Fibroblast of peridontal ligament (primary cell): Measurements from ENCODE around the gene MCRIP2.

Experiments used
- DNase-seq: peaks from one replicate; pipeline ENCODE4 v3.0.0-alpha.2; 2010; ENCODE audit errors: extremely low read depth

Gene MCRIP2

DNA sequence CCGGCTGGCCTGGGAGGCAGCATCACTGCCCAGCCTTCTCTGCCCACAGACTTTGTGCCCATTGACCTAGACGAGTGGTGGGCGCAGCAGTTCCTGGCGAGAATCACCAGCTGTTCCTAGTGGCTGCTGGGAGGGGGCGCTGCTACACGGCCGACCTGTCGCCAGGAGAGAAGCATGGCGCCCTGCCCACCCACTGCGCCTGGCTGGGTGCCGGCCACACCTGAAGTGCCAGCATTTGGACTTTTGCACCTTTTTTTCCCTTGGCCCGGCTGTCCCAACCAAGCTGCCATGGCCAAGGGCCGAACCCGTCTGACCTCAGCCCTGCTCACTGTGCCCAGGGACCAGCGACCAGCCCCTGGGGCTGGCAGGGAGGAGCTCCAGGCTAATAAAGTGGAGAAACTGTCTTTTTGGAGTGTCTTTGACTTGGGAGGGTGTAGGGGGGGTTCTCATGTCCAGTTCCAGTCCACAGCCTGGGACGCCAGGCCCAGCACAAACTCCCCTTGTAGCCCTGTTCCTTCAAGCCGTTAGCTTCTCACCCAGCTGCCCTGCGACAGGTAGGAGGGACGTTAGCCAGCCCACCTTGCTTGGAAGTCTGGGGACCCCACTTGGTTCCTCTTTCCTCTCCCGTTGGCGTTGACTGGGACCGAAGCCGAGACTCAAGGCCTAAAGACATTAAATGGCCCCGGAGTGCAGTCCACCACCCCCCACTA lies 6.6 kb downstream of the MCRIP2 start:
- no peak for DNase-seq

DNA sequence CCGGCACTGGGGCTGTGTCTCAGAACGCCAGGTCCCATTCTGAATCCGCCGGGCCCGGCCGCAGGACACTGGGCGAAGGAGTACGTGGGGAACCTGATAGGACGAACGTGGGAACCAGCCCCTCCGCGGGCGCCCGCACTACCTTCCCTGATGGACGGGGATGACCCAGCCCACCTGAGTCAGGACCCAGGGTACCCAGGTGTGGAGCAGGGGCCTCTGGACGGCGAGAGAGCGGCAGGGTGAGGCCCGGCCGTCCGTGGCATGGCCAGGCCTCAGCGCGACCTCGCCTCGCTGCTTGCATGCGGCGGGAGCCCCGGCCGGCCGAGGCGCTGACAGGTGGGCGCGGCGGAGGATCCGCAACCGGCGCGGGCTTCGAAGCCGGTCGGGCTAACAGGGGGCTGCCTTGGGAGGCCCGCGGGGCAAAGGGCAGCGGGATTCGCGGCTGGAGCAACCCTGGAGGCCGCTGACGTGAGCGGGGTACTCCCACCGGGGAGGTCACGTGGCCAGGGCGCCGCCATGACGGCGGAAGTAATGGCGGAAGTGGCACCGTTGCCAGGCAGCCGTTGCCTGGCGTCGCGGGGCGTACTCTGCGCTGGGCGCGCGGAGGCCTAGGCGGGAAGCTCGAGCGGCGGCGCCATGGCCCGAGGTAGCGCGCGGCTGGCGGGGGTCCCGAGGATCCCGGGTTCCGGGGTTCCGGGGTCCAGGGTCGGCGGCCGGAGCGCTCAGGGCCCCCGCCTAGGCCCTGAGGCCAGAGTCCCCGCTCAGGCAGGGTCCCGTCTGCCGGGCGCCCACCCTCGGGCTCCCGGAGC lies 7.4 kb downstream of the MCRIP2 start, which contains the start of gene WDR90:
Gene WDR90, plus strand, starts transcription at position 585 of the 809 bp plus-strand sequence. Its CDS starts 52 bp downstream, at position 637.
- DNase-seq: peak; percentile 87

DNA sequence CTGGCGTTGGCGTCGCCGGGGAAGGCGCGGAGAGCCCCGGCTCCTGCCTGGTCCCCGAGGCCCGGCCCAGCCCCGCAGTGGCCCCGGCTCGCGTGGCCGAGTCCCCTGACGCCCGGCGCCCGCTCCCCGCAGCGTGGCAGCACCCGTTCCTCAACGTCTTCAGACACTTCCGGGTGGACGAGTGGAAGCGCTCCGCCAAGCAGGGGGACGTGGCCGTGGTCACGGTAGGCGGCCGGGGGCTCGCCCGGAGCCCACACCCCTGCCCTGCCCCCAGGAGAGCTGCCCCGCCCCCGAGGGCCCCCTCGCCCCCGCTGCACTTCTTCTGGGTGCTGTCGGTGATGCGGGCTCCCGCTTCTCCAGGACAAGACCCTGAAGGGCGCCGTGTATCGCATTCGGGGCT lies 8.0 kb downstream of the MCRIP2 start:
- DNase-seq: no peak

DNA sequence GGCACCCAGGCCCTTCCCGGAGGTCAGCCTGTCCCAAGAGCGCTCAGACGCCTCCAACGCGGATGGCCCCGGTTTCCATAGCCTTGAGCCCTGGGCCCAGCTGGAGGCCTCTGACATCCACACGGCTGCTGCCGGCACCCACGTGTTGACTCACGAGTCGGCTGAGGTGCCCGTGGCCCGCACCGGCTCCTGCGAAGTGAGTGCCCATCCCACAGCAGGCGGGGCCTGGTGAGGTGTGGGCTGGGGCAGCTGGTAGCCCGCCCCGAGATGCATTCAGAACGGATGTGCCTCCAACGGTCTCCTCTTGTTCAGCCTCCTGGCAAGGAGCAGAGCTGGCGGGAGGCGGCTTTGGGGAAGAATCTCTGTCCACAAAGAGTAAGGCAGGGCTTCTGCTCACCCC lies 10.2 kb downstream of the MCRIP2 start:
- DNase-seq: no peak

GRCh38 chr16:652454-653305 lies 11.1 kb downstream of the MCRIP2 start:
- no peak for DNase-seq

- no peak for DNase-seq
Measured at GRCh38 chr16:654034-654433, 12.4 kb downstream of the MCRIP2 start.

- no peak for DNase-seq
Measured at GRCh38 chr16:657487-657886, 15.9 kb downstream of the MCRIP2 start.

DNA sequence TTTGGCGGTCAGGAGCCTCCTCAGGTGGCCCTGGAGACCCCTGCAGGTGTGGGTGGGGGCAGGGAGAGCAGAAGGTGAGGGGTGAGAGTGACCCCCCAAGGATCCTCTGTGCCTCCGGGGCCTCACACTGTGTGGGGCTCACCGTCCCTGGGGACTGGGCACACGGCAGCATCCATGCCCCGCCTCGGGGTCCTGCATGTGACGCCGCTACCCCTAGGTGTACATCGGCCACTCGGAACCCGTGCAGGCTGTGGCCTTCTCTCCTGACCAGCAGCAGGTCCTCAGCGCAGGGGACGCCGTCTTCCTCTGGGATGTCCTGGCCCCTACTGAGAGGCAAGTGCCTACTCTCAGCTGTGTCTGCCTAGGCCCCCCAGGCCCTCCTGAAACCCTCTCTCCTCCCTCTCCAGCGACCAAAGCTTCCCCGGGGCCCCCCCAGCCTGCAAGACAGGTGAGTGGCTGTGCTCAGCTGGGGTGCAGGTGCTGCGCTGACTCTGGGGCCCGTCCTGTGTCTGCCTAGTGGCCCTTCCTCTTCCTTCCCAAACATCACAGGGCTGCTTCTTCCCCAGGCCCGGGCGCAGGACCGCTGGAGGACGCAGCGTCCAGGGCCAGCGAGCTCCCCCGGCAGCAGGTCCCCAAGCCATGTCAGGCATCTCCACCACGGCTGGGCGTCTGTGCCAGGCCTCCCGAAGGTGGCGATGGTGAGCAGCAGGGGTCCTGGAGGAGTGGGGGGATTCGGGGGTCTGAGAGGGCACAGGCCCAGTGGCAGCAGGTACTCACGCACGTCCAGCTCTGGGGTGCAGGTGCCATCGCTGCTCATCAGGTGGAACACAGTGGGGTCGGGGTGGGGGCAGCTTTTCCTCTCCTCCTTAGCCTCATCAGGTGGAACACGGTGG lies 17.3 kb downstream of the MCRIP2 start:
- DNase-seq: no peak

DNA sequence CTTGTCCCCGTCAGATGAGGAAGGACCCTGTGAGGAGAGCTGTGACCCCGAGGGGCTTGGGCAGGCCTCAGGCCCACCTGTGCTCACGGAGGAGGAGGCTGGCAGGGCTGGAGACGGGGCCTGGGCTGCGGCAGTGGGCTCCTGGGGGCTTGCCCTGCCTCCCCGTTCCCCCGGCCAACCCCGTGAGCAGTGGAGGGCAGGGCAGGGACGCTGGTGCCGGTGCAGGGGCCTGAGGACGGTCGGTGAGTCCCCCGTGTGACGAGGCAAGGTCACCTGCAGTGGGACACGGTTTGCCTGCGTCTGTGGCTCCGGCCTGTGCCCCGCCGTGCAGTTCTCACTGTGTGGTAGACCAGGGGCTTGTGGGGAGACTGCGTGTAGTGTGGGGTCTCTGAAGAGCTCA lies 18.0 kb downstream of the MCRIP2 start:
- DNase-seq: no peak

DNA sequence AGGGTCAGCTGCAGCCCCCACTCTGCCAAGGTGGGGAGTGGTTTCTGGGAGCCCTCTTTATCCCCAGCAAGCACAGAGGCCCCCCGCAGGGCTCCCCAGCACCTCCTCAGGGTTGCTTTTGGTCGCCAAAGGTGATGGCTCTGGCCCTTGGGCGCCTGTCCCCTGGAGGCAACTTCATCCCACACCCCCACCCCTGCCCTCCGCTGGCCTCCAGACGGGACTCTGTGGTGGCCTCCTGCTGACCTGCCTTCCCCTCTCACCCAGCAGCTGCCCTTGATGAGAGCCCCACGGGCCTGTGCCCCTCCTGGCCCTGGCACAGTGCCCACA lies 18.5 kb downstream of the MCRIP2 start:
- DNase-seq: no peak

DNA sequence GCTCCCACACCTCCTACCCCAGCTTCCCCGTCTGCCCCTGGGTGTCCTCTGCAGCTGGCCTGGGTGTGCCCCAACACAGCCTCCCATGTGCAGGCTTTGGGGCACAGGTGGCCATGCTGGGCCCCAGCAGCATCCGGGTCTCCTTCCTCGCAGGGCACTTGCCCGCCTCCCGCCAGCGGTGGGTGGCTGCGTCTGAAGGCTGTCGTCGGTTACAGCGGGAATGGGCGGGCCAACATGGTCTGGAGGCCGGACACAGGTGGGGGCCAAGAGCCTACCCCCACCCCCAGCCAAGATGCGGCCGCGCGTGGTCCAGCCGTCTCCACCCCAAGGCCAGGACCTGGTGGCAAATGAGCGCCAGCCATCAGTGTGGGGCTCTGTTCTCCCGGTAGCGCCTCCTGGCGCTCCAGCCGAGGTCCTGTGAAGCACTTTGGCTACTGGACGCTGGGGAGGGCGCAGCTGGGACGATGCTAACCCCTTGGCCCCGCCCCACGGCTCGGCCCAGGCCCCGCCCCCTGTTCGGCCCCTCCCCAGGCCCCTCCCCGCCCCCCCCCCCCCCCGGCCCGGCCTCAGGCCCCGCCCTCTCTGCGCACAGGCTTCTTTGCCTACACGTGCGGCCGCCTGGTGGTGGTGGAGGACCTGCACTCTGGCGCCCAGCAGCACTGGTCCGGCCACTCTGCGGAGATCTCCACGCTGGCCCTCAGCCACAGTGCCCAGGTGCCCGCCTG lies 19.0 kb downstream of the MCRIP2 start:
- peak; percentile 76 for DNase-seq

- DNase-seq: no peak
Measured at GRCh38 chr16:661184-661821, 19.7 kb downstream of the MCRIP2 start.

- DNase-seq: no peak
Measured at GRCh38 chr16:662095-662494, 20.5 kb downstream of the MCRIP2 start.

DNA sequence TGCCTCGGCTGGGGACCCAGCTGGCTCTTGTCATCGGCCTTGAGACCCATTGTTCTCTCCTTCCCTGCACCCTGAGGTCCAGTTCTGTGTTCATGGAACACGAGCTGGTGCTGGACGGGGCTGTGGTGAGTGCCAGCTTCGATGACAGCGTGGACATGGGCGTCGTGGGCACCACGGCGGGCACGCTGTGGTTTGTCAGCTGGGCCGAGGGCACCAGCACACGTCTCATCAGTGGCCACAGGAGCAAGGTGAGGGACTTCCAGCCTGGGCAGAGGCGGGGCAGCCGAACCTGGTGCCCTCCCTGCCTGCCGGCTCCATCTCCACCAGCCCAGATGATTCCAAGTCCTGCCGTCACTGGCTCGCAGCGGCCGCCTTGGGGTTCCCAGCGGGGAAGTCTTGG lies 21.0 kb downstream of the MCRIP2 start:
- DNase-seq: no peak

- DNase-seq: no peak
Measured at GRCh38 chr16:666572-666971, 24.9 kb downstream of the MCRIP2 start.

GRCh38 chr16:667113-667779 lies 25.6 kb downstream of the MCRIP2 start:
- no peak for DNase-seq

- DNase-seq: peak; percentile 81
Measured at GRCh38 chr16:667780-668518, 26.3 kb downstream of the MCRIP2 start, which contains the start of gene RHOT2. Gene RHOT2, plus strand, starts transcription at chr16:668132. Its CDS starts 68 bp downstream, at chr16:668200.

DNA sequence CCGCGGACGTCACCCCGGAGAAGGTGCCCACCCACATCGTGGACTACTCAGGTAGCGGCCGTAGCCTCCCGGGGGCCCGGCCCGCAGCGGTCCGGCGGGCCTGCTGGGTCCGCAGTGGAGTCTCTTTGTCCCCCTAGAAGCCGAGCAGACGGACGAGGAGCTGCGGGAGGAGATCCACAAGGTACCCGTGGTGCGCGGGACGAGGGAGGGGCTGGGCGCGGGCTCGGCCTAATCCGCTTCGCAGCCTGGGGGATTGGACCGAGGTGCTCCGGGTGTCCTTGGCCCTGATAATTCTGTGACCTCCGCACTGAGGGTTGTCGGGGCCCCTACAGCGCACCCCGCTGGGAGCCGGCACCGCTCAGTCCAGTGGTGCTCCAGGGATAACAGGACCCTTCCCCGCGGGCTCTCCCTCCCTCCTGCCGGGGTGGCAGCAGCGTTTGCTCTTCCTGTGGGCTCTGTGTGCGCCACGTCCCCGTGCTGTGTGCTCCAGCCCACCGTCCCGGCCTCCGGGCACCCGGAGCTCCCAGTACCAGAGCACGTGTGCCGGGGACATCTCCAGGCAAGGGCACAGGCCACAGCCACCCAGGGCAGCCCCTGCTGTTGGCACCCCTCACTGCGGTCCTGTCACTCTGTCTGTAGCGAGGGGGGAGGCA lies 27.0 kb downstream of the MCRIP2 start:
- no peak for DNase-seq
